ENCODE measurements around the gene ANO1. TPM values are rescaled to one million over a fixed set of nuclear protein-coding genes. Genes with fewer than 3 reads are reported as not detected.

ANO1 gene
- polyA plus RNA-seq, 3 donors = 3.9 to 7.8 (median 5.7) TPM

GRCh38 chr11:70085815-70086769, 8.0 kb downstream of the ANO1 start:
- WGBS, 3 donors = 51 to 82% (median 78%) methylated on average over 29 to 30 of the region's 30 CpGs
- no peak overlapping the region for H3K27ac ChIP-seq (ENCODE audit: low read depth, low read length)

GRCh38 chr11:70087446-70088167, 9.5 kb downstream of the ANO1 start:
- 62 to 68% (median 63%) methylated on average over 31 to 32 of the region's 32 CpGs for WGBS, 3 donors
- H3K27ac ChIP-seq (ENCODE audit: low read depth, low read length) = no peak overlapping the region

- WGBS, 3 donors = 77 to 79% (median 79%) methylated on average over 16 of the region's 16 CpGs
- H3K27ac ChIP-seq (ENCODE audit: low read depth, low read length) = no peak overlapping the region
Observed at GRCh38 chr11:70088735-70089250, 10.7 kb downstream of the ANO1 start.

- H3K27ac ChIP-seq (ENCODE audit: low read depth, low read length) = no peak overlapping the region
- WGBS, 3 donors = 38 to 79% (median 78%) methylated on average over 9 of the region's 9 CpGs
Observed at GRCh38 chr11:70089631-70090030, 11.5 kb downstream of the ANO1 start.

GRCh38 chr11:70090961-70091381, 12.9 kb downstream of the ANO1 start:
- WGBS, 3 donors = 43 to 55% (median 53%) methylated on average over 9 of the region's 9 CpGs
- H3K27ac ChIP-seq (ENCODE audit: low read depth, low read length) = no peak overlapping the region

- 86 to 92% (median 92%) methylated on average over 8 of the region's 8 CpGs for WGBS, 3 donors
- no peak overlapping the region for H3K27ac ChIP-seq (ENCODE audit: low read depth, low read length)
Observed at GRCh38 chr11:70091638-70092037, 13.5 kb downstream of the ANO1 start.

GRCh38 chr11:70092959-70093715, 15.0 kb downstream of the ANO1 start:
- WGBS, 3 donors = 87% methylated on average over 8 of the region's 8 CpGs
- H3K27ac ChIP-seq (ENCODE audit: low read depth, low read length) = no peak overlapping the region

GRCh38 chr11:70095541-70096252, 17.6 kb downstream of the ANO1 start:
- H3K27ac ChIP-seq (ENCODE audit: low read depth, low read length) = no peak overlapping the region
- WGBS, 3 donors = 58 to 74% (median 64%) methylated on average over 13 of the region's 13 CpGs

- H3K27ac ChIP-seq (ENCODE audit: low read depth, low read length) = no peak overlapping the region
- 74 to 82% (median 76%) methylated on average over 23 of the region's 23 CpGs for WGBS, 3 donors
Observed at GRCh38 chr11:70097783-70098563, 19.9 kb downstream of the ANO1 start.

GRCh38 chr11:70098936-70099335, 20.8 kb downstream of the ANO1 start:
- no peak overlapping the region for H3K27ac ChIP-seq (ENCODE audit: low read depth, low read length)
- WGBS, 3 donors = 66 to 78% (median 75%) methylated on average over 12 of the region's 12 CpGs

- WGBS, 3 donors = 78 to 88% (median 88%) methylated on average over 16 of the region's 16 CpGs
- H3K27ac ChIP-seq (ENCODE audit: low read depth, low read length) = no peak overlapping the region
Observed at GRCh38 chr11:70099578-70100279, 21.6 kb downstream of the ANO1 start.

GRCh38 chr11:70100280-70100603, 22.1 kb downstream of the ANO1 start:
- no peak overlapping the region for H3K27ac ChIP-seq (ENCODE audit: low read depth, low read length)

GRCh38 chr11:70100791-70101190, 22.7 kb downstream of the ANO1 start:
- H3K27ac ChIP-seq (ENCODE audit: low read depth, low read length) = no peak overlapping the region
- 80 to 92% (median 91%) methylated on average over 15 of the region's 15 CpGs for WGBS, 3 donors

More at GRCh38 chr11:70100280-70100603, 22.1 kb downstream of the ANO1 start:
- 75 to 85% (median 84%) methylated on average over 8 of the region's 8 CpGs for WGBS, 3 donors

GRCh38 chr11:70103256-70103975, 25.3 kb downstream of the ANO1 start:
- 74 to 80% (median 80%) methylated on average over 25 of the region's 25 CpGs for WGBS, 3 donors
- H3K27ac ChIP-seq (ENCODE audit: low read depth, low read length) = no peak overlapping the region

GRCh38 chr11:70104419-70104818, 26.3 kb downstream of the ANO1 start:
- 64 to 74% (median 68%) methylated on average over 9 of the region's 9 CpGs for WGBS, 3 donors
- no peak overlapping the region for H3K27ac ChIP-seq (ENCODE audit: low read depth, low read length)

- 66 to 77% (median 73%) methylated on average over 11 of the region's 11 CpGs for WGBS, 3 donors
- no peak overlapping the region for H3K27ac ChIP-seq (ENCODE audit: low read depth, low read length)
Observed at GRCh38 chr11:70104961-70105360, 26.8 kb downstream of the ANO1 start.

Measured in adipose tissue (tissue), 3 donors.